IMR-90 (cell line): Measurements from ENCODE around the gene CASK. TPM values are rescaled to one million over a fixed set of nuclear protein-coding genes. Genes with fewer than 3 reads are reported as not detected.

Experiments
- ATAC-seq: fragments of 200-7000 bp; cut with Tn5 transposase; 2 replicates; pipeline ENCODE4 v1.9.1; 2020; ENCODE audit warnings: low read depth, mild to moderate bottlenecking, moderate library complexity
- BruUV-seq: library from RNA; stranded (reverse); fragments of 400-500 nt; replicated peaks from 2 replicates; lab custom pipeline; 2021; lab: Mats Ljungman, UMichigan
- CTCF ChIA-PET: fragments of 300-600 bp; formaldehyde crosslinking; extraction: SDS; loops from one replicate; lab custom pipeline; 2021; ENCODE audit warnings: antibody characterized with exemption; lab: Yijun Ruan, JAX
- POLR2A ChIA-PET: fragments of 300-600 bp; sonication (Branson Sonifier 250); formaldehyde crosslinking; loops from one replicate; lab custom pipeline; 2022; ENCODE audit warnings: antibody characterized with exemption; ENCODE audit not compliant: unreplicated experiment; lab: Charles Lee
- DNase-seq: peaks from one replicate; pipeline ENCODE4 v3.0.0; 2013
- H2AFZ ChIP-seq: replicated peaks from 2 replicates; pipeline ENCODE3; 2013; ENCODE audit warnings: low read length, mild to moderate bottlenecking; ENCODE audit not compliant: poor library complexity
- H2AK5ac ChIP-seq: 2 replicates; pipeline ENCODE4 v1.6.1; 2013; ENCODE audit warnings: low read depth, low read length, inconsistent platforms
- H2AK9ac ChIP-seq: replicated peaks from 2 replicates; pipeline ENCODE3; 2013; ENCODE audit warnings: mild to moderate bottlenecking, low read depth, low read length, moderate library complexity; ENCODE audit not compliant: poor library complexity
- H2BK120ac ChIP-seq: 2 replicates; pipeline ENCODE4 v1.6.1; 2013; ENCODE audit warnings: low read depth, low read length, inconsistent platforms
- H2BK15ac ChIP-seq: 3 replicates; pipeline ENCODE4 v1.6.1; 2013; ENCODE audit warnings: low read depth, low read length, inconsistent platforms
- H2BK20ac ChIP-seq: 2 replicates; pipeline ENCODE4 v1.6.1; 2013; ENCODE audit warnings: low read depth, mild to moderate bottlenecking, inconsistent platforms, low read length, moderate library complexity
- H2BK5ac ChIP-seq: 2 replicates; pipeline ENCODE4 v1.6.1; 2013; ENCODE audit warnings: mild to moderate bottlenecking, low read depth, low read length, inconsistent platforms; ENCODE audit not compliant: poor library complexity, severe bottlenecking
- H3K14ac ChIP-seq: replicated peaks from 2 replicates; pipeline ENCODE4 v1.6.1; 2013; ENCODE audit warnings: low read depth, low read length, inconsistent platforms
- H3K18ac ChIP-seq: 2 replicates; pipeline ENCODE4 v1.6.1; 2013; ENCODE audit warnings: low read depth, low read length, control low read depth
- H3K23ac ChIP-seq: 2 replicates; pipeline ENCODE4 v1.6.1; 2013; ENCODE audit warnings: low read depth, low read length, inconsistent platforms
- H3K27ac ChIP-seq: 2 replicates; pipeline ENCODE4 v1.5.1; 2013; ENCODE audit warnings: mild to moderate bottlenecking, control low read depth, low read length; ENCODE audit not compliant: insufficient read depth
- H3K27me3 ChIP-seq: 2 replicates; pipeline ENCODE4 v1.6.1; 2013; ENCODE audit warnings: low read length; ENCODE audit not compliant: control insufficient read depth, insufficient read depth
- H3K36me3 ChIP-seq: 2 replicates; pipeline ENCODE4 v1.6.1; 2013; ENCODE audit warnings: low read length, mixed read lengths; ENCODE audit not compliant: control insufficient read depth, insufficient read depth
- H3K4ac ChIP-seq: 2 replicates; pipeline ENCODE4 v1.6.1; 2013; ENCODE audit warnings: low read depth, low read length, inconsistent platforms
- H3K4me1 ChIP-seq: 2 replicates; pipeline ENCODE4 v1.6.1; 2013; ENCODE audit warnings: low read length, mixed read lengths; ENCODE audit not compliant: control insufficient read depth, insufficient read depth
- H3K4me2 ChIP-seq: 2 replicates; pipeline ENCODE4 v1.6.1; 2013; ENCODE audit warnings: low read depth, mild to moderate bottlenecking, control low read depth, low read length, moderate library complexity
- H3K4me3 ChIP-seq: 2 replicates; pipeline ENCODE4 v1.5.1; 2013; ENCODE audit warnings: low read depth, mild to moderate bottlenecking, control low read depth, low read length, moderate library complexity; ENCODE audit not compliant: insufficient read depth
- H3K56ac ChIP-seq: 2 replicates; pipeline ENCODE4 v1.6.1; 2013; ENCODE audit warnings: low read length, inconsistent platforms; ENCODE audit not compliant: insufficient read depth; ENCODE audit errors: extremely low read depth
- H3K79me1 ChIP-seq, 2 experiments: 2 replicates each; pipeline ENCODE4 v1.6.1; 2013; ENCODE audit warnings: low read length in 2 of 2, inconsistent platforms in 1 of 2, low read depth in 1 of 2
- H3K9ac ChIP-seq: 2 replicates; pipeline ENCODE4 v1.6.1; 2013; ENCODE audit warnings: low read depth, low read length, control low read depth
- H3K9me1 ChIP-seq: 2 replicates; pipeline ENCODE4 v1.6.1; 2013; ENCODE audit warnings: low read length, inconsistent platforms; ENCODE audit not compliant: insufficient read depth
- H3K9me3 ChIP-seq: 2 replicates; pipeline ENCODE4 v1.6.1; 2013; ENCODE audit warnings: low read length; ENCODE audit not compliant: control insufficient read depth, insufficient read depth
- H4K20me1 ChIP-seq: 2 replicates; pipeline ENCODE4 v1.6.1; 2013; ENCODE audit warnings: low read length, inconsistent platforms; ENCODE audit not compliant: insufficient read depth
- H4K5ac ChIP-seq: 2 replicates; pipeline ENCODE4 v1.6.1; 2013; ENCODE audit warnings: mild to moderate bottlenecking, low read depth, low read length, control low read depth
- H4K8ac ChIP-seq, 2 experiments: 2 replicates each; pipeline ENCODE4 v1.6.1; 2013; ENCODE audit warnings: low read depth in 2 of 2, low read length in 2 of 2, control low read depth in 1 of 2, inconsistent platforms in 1 of 2
- H4K91ac ChIP-seq: 2 replicates; pipeline ENCODE4 v1.6.1; 2013; ENCODE audit warnings: low read depth, low read length, inconsistent platforms; ENCODE audit not compliant: insufficient read depth
- CHD1 ChIP-seq: IDR thresholded peaks from 2 replicates; pipeline ENCODE4 v1.6.1; 2012; ENCODE audit warnings: low read depth, low read length, improper control_type of control experiment
- MAFK ChIP-seq: IDR thresholded peaks from 2 replicates; pipeline ENCODE4 v1.6.1; 2012; ENCODE audit warnings: low read depth, low read length, improper control_type of control experiment
- dilution Hi-C: fragments of 300-500 bp; cut with HindIII; formaldehyde crosslinking; loops from one replicate; pipeline ENCODE4 v1.14.3; 2018; ENCODE audit warnings: low sequenced_read_pairs; ENCODE audit not compliant: unreplicated experiment
- in situ Hi-C: fragments of 300-500 bp; cut with MboI; formaldehyde crosslinking; loops from 3 replicates; pipeline ENCODE4 v1.14.3; 2019; ENCODE audit warnings: low sequenced_read_pairs, inconsistent platforms, mixed read lengths
- intact Hi-C: fragments of 100-400 bp; cut with micrococcal nuclease; formaldehyde crosslinking; loops from 2 replicates; pipeline ENCODE4 v1.10.0; 2022
- polyA plus RNA-seq, 3 experiments: library from polyadenylated mRNA; depleted of rRNA; stranded (reverse); fragments of >200 nt; gene quantifications; 2 replicates each; pipeline ENCODE4 v1.2.3, GENCODE V29; 2012; ENCODE audit warnings: low replicate concordance in 1 of 3
- total RNA-seq: library from RNA; depleted of rRNA; stranded (reverse); fragments of >200 nt; gene quantifications from 2 replicates; pipeline ENCODE4 v1.2.3, GENCODE V29; 2012

Gene CASK
- total and polyA plus RNA-seq, 2 of the 4 experiments (the other 2 are of a cell fraction): 9.4 to 17.7 TPM

DNA sequence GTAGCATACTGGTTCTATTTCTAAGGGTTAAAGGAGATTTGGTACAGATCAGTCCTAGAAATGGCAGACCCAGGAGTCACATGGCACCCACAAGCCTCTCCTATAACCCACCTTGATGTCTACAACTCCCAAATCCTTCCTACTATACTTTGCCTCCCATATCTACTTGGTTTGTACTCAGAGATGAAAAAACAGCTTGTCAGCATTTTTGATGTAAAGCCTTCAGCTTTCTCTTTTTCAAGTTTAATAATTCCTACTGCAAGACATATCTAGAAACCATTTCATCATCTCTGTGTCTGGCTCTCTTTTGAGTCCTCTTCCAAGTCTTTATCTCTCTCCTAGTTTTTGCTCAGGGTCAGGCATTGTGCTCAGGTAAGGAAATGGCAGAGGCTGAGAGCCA lies 393.3 kb downstream of the CASK start:
- peaks cover 5% of the 10 kb centered on the region; the same call in 1 of the 2 replicates for H3K9me1 ChIP-seq
- H3K56ac ChIP-seq: no peak overlapping the region
- H2AFZ ChIP-seq: no peak overlapping the region
- peaks cover 11% of the 10 kb centered on the region; the same call in 1 of the 2 replicates for H3K36me3 ChIP-seq
- no peaks in the 10 kb centered on the region for H3K9me3 ChIP-seq
- no peak for ATAC-seq
- no peak overlapping the region for H3K27ac ChIP-seq
- H4K5ac ChIP-seq: no peak overlapping the region
- peaks cover 4% of the 10 kb centered on the region for H3K27me3 ChIP-seq
- dilution Hi-C loops: no loop called here
- no peak overlapping the region for H4K91ac ChIP-seq
- CTCF ChIA-PET: no interaction called here
- H3K4ac ChIP-seq: no peak overlapping the region
- no peak overlapping the region for H2AK5ac ChIP-seq
- in situ Hi-C loops: no loop called here
- no peak overlapping the region for H3K9ac ChIP-seq
- no peak overlapping the region for H3K23ac ChIP-seq
- no peak overlapping the region for H4K8ac ChIP-seq
- intact Hi-C loops: no loop called here
- no peak for DNase-seq
- BruUV-seq: no TSS peak
- H3K4me1 ChIP-seq: peaks cover 2% of the 10 kb centered on the region
- TF ChIP-seq CHD1 (no peak), MAFK (peak; percentile 97)
- no peaks in the 10 kb centered on the region for H3K79me1 ChIP-seq
- no peak overlapping the region for H2BK5ac ChIP-seq
- no peak overlapping the region for H2BK20ac ChIP-seq
- no peak overlapping the region for H3K4me3 ChIP-seq
- no peak overlapping the region for H2AK9ac ChIP-seq
- H2BK120ac ChIP-seq: no peak overlapping the region
- no peak overlapping the region for H3K18ac ChIP-seq
- H4K20me1 ChIP-seq: no peaks in the 10 kb centered on the region; the same call in 1 of the 2 replicates
- no peak overlapping the region for H3K4me2 ChIP-seq
- POLR2A ChIA-PET: no interaction called here
- H3K14ac ChIP-seq: no peak overlapping the region
- no peak overlapping the region for H2BK15ac ChIP-seq
